ENCODE measurements around the gene RGS6.

GRCh38 chr14:72217135-72217534 is 284.9 kb downstream of the RGS6 start:
- TF ChIP-seq POLR2A (IDR thresholded peaks at IDR 0.05) (no peak), CTCF (IDR thresholded peaks at IDR 0.05) (no peak)
